HG03520 (cell line): ENCODE data around the gene SCRN1.
"Not testable (repeated sequence)": the region's sequence is repeated elsewhere in the genome, so short reads cannot be mapped to it uniquely, and the experiment has no call there.

Source experiments
- ATAC-seq: cut with Tn5 transposase; IDR thresholded peaks from one replicate; pipeline ENCODE4 v1.9.1; 2021; ENCODE audit warnings: mild to moderate bottlenecking, moderate library complexity; ENCODE audit not compliant: unreplicated experiment

Gene SCRN1

GRCh38 chr7:29969738-29970137 lies 19.9 kb downstream of the SCRN1 start:
- no peak for ATAC-seq

- ATAC-seq: no peak
These were observed 20.8 kb downstream of the SCRN1 start for GRCh38 chr7:29968683-29969395.

GRCh38 chr7:29965030-29965429 lies 24.6 kb downstream of the SCRN1 start:
- no peak for ATAC-seq

GRCh38 chr7:29962035-29962434 lies 27.6 kb downstream of the SCRN1 start:
- no peak for ATAC-seq

GRCh38 chr7:29961611-29962010 lies 28.0 kb downstream of the SCRN1 start:
- not testable (repeated sequence) for ATAC-seq

- no peak for ATAC-seq
These were observed 30.8 kb downstream of the SCRN1 start for GRCh38 chr7:29958667-29959358.

- no peak for ATAC-seq
These were observed 31.9 kb downstream of the SCRN1 start for GRCh38 chr7:29957521-29958310.

- ATAC-seq: no peak
These were observed 33.1 kb downstream of the SCRN1 start for GRCh38 chr7:29956487-29956836.

- no peak for ATAC-seq
These were observed 33.7 kb downstream of the SCRN1 start for GRCh38 chr7:29955799-29956486.

GRCh38 chr7:29955075-29955792 lies 34.4 kb downstream of the SCRN1 start:
- ATAC-seq: no peak

GRCh38 chr7:29953726-29954347 lies 35.8 kb downstream of the SCRN1 start:
- no peak for ATAC-seq

GRCh38 chr7:29951206-29951605 lies 38.4 kb downstream of the SCRN1 start:
- no peak for ATAC-seq

- ATAC-seq: no peak
These were observed 39.1 kb downstream of the SCRN1 start for GRCh38 chr7:29950480-29950879.

- no peak for ATAC-seq
These were observed 41.0 kb downstream of the SCRN1 start for GRCh38 chr7:29948587-29948986.

GRCh38 chr7:29946428-29947186 lies 43.0 kb downstream of the SCRN1 start:
- ATAC-seq: no peak

GRCh38 chr7:29945259-29945809 lies 44.3 kb downstream of the SCRN1 start:
- ATAC-seq: no peak

- no peak for ATAC-seq
These were observed 49.4 kb downstream of the SCRN1 start for GRCh38 chr7:29940199-29940598.

GRCh38 chr7:29937132-29937531 lies 52.5 kb downstream of the SCRN1 start:
- no peak for ATAC-seq

GRCh38 chr7:29935111-29935510 lies 54.5 kb downstream of the SCRN1 start:
- ATAC-seq: no peak
